ENCODE data around the gene PRR23E.

Gene PRR23E

GRCh38 chr3:127187316-127187715 lies 5.6 kb upstream of the PRR23E start:
- Histone ChIP-seq H3K9ac (ENCODE audit: low read length) (no peak overlapping the region), H3K4me3 (ENCODE audit: low read length) (no peak overlapping the region), H3K9me3 (ENCODE audit: control insufficient read depth, low read length) (peaks cover 30% of the 10 kb centered on the region), H3K36me3 (ENCODE audit: control insufficient read depth, insufficient read depth, low read length, severe bottlenecking) (no peaks in the 10 kb centered on the region), H3K27me3 (replicated peaks; ENCODE audit: control insufficient read depth, insufficient read depth, low read length) (peaks cover 13% of the 10 kb centered on the region), H3K4me1 (ENCODE audit: control insufficient read depth, insufficient read depth, low read length) (no peaks in the 10 kb centered on the region)
- DNase-seq (ENCODE audit: low read depth) = no peak

- Histone ChIP-seq H3K36me3 (ENCODE audit: control insufficient read depth, insufficient read depth, low read length, severe bottlenecking) (no peaks in the 10 kb centered on the region), H3K9ac (ENCODE audit: low read length) (no peak overlapping the region), H3K27me3 (replicated peaks; ENCODE audit: control insufficient read depth, insufficient read depth, low read length) (peaks cover 34% of the 10 kb centered on the region), H3K9me3 (ENCODE audit: control insufficient read depth, low read length) (peaks cover 22% of the 10 kb centered on the region), H3K4me1 (ENCODE audit: control insufficient read depth, insufficient read depth, low read length) (no peaks in the 10 kb centered on the region), H3K4me3 (ENCODE audit: low read length) (no peak overlapping the region)
- DNase-seq (ENCODE audit: low read depth) = no peak
Measured at GRCh38 chr3:127193341-127193740, 410 bp downstream of the PRR23E start.

GRCh38 chr3:127193775-127194174 lies 844 bp downstream of the PRR23E start:
- Histone ChIP-seq H3K4me3 (ENCODE audit: low read length) (no peak overlapping the region), H3K36me3 (ENCODE audit: control insufficient read depth, insufficient read depth, low read length, severe bottlenecking) (no peaks in the 10 kb centered on the region), H3K9me3 (ENCODE audit: control insufficient read depth, low read length) (peaks cover 18% of the 10 kb centered on the region), H3K9ac (ENCODE audit: low read length) (no peak overlapping the region), H3K4me1 (ENCODE audit: control insufficient read depth, insufficient read depth, low read length) (no peaks in the 10 kb centered on the region), H3K27me3 (replicated peaks; ENCODE audit: control insufficient read depth, insufficient read depth, low read length) (peaks cover 34% of the 10 kb centered on the region)
- DNase-seq (ENCODE audit: low read depth) = no peak

DNA sequence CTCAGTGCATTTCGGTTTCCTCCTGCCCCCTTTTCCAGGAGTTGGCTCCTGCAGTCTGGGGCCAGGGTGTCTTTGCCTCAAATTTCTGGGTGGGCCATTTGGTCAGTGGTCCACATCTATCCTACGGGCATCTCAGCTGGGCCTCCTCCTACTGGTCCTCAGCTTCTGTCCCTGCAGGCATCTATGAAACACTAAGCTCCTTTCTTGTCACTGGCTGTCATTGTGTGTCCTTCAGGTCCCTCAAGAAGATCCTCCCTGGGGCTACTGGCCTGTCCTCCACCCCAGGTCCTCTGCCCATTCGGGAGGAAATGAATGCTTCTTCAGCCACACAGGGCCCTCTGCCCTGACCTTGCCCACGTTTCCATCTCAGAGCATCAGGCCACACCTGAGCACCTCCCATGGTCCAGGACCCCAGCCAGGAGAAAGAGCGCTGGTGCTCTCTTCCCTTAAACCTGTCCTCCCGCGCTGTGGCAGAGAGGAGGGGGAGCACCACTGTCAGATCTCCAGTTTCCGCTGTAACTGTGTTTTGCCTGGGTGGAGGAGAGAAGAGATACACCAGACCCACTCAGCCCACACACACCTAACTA lies 1.8 kb downstream of the PRR23E start:
- H3K4me3 ChIP-seq (ENCODE audit: low read length) = no peak overlapping the region
- H3K9me3 ChIP-seq (ENCODE audit: control insufficient read depth, low read length) = peaks cover 15% of the 10 kb centered on the region
- H3K9ac ChIP-seq (ENCODE audit: low read length) = no peak overlapping the region
- no peak for DNase-seq (ENCODE audit: low read depth)
- no peaks in the 10 kb centered on the region for H3K36me3 ChIP-seq (ENCODE audit: control insufficient read depth, insufficient read depth, low read length, severe bottlenecking)
- no peaks in the 10 kb centered on the region for H3K4me1 ChIP-seq (ENCODE audit: control insufficient read depth, insufficient read depth, low read length)
- H3K27me3 ChIP-seq (replicated peaks; ENCODE audit: control insufficient read depth, insufficient read depth, low read length) = peaks cover 38% of the 10 kb centered on the region

GRCh38 chr3:127195417-127195816 lies 2.5 kb downstream of the PRR23E start:
- DNase-seq (ENCODE audit: low read depth) = no peak

GRCh38 chr3:127196002-127196401 lies 3.1 kb downstream of the PRR23E start:
- H3K9me3 ChIP-seq (ENCODE audit: control insufficient read depth, low read length) = peaks cover 8% of the 10 kb centered on the region
- H3K27me3 ChIP-seq (replicated peaks; ENCODE audit: control insufficient read depth, insufficient read depth, low read length) = peaks cover 49% of the 10 kb centered on the region
- H3K4me1 ChIP-seq (ENCODE audit: control insufficient read depth, insufficient read depth, low read length) = no peaks in the 10 kb centered on the region
- no peaks in the 10 kb centered on the region for H3K36me3 ChIP-seq (ENCODE audit: control insufficient read depth, insufficient read depth, low read length, severe bottlenecking)
- no peak overlapping the region for H3K9ac ChIP-seq (ENCODE audit: low read length)
- no peak for DNase-seq (ENCODE audit: low read depth)
- H3K4me3 ChIP-seq (ENCODE audit: low read length) = no peak overlapping the region

More at GRCh38 chr3:127195417-127195816, 2.5 kb downstream of the PRR23E start:
- H3K36me3 ChIP-seq (ENCODE audit: control insufficient read depth, insufficient read depth, low read length, severe bottlenecking) = no peaks in the 10 kb centered on the region
- H3K9me3 ChIP-seq (ENCODE audit: control insufficient read depth, low read length) = peaks cover 14% of the 10 kb centered on the region
- no peaks in the 10 kb centered on the region for H3K4me1 ChIP-seq (ENCODE audit: control insufficient read depth, insufficient read depth, low read length)
- H3K27me3 ChIP-seq (replicated peaks; ENCODE audit: control insufficient read depth, insufficient read depth, low read length) = peaks cover 46% of the 10 kb centered on the region
- no peak overlapping the region for H3K9ac ChIP-seq (ENCODE audit: low read length)
- no peak overlapping the region for H3K4me3 ChIP-seq (ENCODE audit: low read length)

- H3K9me3 ChIP-seq (ENCODE audit: control insufficient read depth, low read length) = peaks cover 4% of the 10 kb centered on the region
- H3K9ac ChIP-seq (ENCODE audit: low read length) = no peak overlapping the region
- H3K4me3 ChIP-seq (ENCODE audit: low read length) = no peak overlapping the region
- no peak for DNase-seq (ENCODE audit: low read depth)
- H3K27me3 ChIP-seq (replicated peaks; ENCODE audit: control insufficient read depth, insufficient read depth, low read length) = peaks cover 49% of the 10 kb centered on the region
- no peaks in the 10 kb centered on the region for H3K36me3 ChIP-seq (ENCODE audit: control insufficient read depth, insufficient read depth, low read length, severe bottlenecking)
- H3K4me1 ChIP-seq (ENCODE audit: control insufficient read depth, insufficient read depth, low read length) = no peaks in the 10 kb centered on the region
Measured at GRCh38 chr3:127196466-127197299, 3.8 kb downstream of the PRR23E start.

GRCh38 chr3:127197300-127198189 lies 4.6 kb downstream of the PRR23E start:
- no peak overlapping the region for H3K4me3 ChIP-seq (ENCODE audit: low read length)

DNA sequence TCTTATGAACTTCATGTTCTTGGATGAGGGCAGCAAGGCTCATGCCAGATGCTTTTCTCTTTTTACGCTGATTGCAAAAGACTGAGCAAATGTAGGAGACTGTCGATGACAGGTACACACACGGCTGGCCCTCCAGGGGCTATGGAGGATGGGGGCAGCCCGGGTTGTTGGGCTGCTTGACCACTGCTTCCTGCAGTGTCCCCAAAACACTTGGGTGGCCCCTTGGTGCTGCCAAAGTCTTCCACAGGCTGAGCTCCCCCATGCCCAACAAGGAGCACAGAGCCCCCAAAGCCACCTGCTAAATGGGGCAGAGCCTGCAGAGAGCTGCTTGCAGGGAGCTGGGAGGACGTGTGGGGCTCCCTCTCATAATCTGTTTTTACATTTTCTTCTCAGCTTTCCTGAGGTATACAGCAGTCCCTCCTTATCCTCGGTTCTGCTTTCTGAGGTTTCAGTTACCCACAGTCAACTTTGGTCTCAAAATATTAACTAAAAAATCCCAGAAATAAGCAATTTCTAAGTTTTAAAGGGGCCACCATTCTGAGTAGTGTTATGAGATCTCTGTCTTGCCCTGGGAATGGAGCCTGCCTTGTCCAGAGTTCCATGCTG lies 7.3 kb downstream of the PRR23E start:
- Histone ChIP-seq H3K9ac (ENCODE audit: low read length) (no peak overlapping the region), H3K4me1 (ENCODE audit: control insufficient read depth, insufficient read depth, low read length) (no peaks in the 10 kb centered on the region), H3K36me3 (ENCODE audit: control insufficient read depth, insufficient read depth, low read length, severe bottlenecking) (no peaks in the 10 kb centered on the region), H3K9me3 (ENCODE audit: control insufficient read depth, low read length) (peaks cover 8% of the 10 kb centered on the region), H3K4me3 (ENCODE audit: low read length) (no peak overlapping the region), H3K27me3 (replicated peaks; ENCODE audit: control insufficient read depth, insufficient read depth, low read length) (peaks cover 46% of the 10 kb centered on the region)
- DNase-seq (ENCODE audit: low read depth) = no peak

More at GRCh38 chr3:127197300-127198189, 4.6 kb downstream of the PRR23E start:
- H3K9ac ChIP-seq (ENCODE audit: low read length) = no peak overlapping the region
- H3K27me3 ChIP-seq (replicated peaks; ENCODE audit: control insufficient read depth, insufficient read depth, low read length) = peaks cover 49% of the 10 kb centered on the region
- no peaks in the 10 kb centered on the region for H3K4me1 ChIP-seq (ENCODE audit: control insufficient read depth, insufficient read depth, low read length)
- DNase-seq (ENCODE audit: low read depth) = no peak
- peaks cover 8% of the 10 kb centered on the region for H3K9me3 ChIP-seq (ENCODE audit: control insufficient read depth, low read length)
- no peaks in the 10 kb centered on the region for H3K36me3 ChIP-seq (ENCODE audit: control insufficient read depth, insufficient read depth, low read length, severe bottlenecking)

DNA sequence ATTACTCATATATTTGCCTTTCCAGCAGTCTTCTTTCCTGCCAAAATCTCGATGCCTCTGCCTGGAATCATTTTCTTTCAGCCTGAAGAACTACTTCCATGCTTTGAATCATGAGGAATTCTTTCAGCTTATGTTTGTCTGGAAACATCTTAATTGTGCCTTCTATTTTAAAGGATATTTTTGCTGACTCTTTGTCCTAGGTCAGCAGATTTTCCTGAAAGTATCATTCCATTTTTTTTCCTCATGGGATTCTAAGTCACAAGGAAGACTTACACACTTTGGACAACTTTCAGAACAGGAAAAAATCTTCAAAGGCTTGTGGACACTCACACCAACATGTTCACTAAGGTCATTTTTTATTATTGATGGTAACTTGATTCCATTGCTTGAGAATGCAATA lies 10.1 kb downstream of the PRR23E start:
- Histone ChIP-seq H3K9me3 (ENCODE audit: control insufficient read depth, low read length) (peaks cover 8% of the 10 kb centered on the region), H3K27me3 (replicated peaks; ENCODE audit: control insufficient read depth, insufficient read depth, low read length) (peaks cover 20% of the 10 kb centered on the region), H3K9ac (ENCODE audit: low read length) (no peak overlapping the region), H3K4me1 (ENCODE audit: control insufficient read depth, insufficient read depth, low read length) (no peaks in the 10 kb centered on the region), H3K4me3 (ENCODE audit: low read length) (no peak overlapping the region), H3K36me3 (ENCODE audit: control insufficient read depth, insufficient read depth, low read length, severe bottlenecking) (no peaks in the 10 kb centered on the region)
- DNase-seq (ENCODE audit: low read depth) = no peak

Data from adipocyte (in vitro differentiated cells).